T-cell (primary cell): ENCODE results near the gene SUGCT. TPM values are rescaled to one million over a fixed set of nuclear protein-coding genes. Genes with fewer than 3 reads are reported as not detected.
A peak's percentile ranks its signal among the peaks of the same experiment; 100 is the strongest.

Experiments used
- ATAC-seq, 4 experiments: fragments of 200-7000 bp in 3 of 4; fragments of 150-1000 bp in 1 of 4; cut with Tn5 transposase; replicated peaks in 1 of 4; 1 replicate in 3 of 4; 2 replicates in 1 of 4; pipeline ENCODE4 v1.10.0; 2021; ENCODE audit warnings: moderate library complexity in 3 of 4, mild to moderate bottlenecking in 2 of 4, moderate number of reproducible peaks in 1 of 4
- CTCF ChIA-PET, 2 donors: fragments of 300-600 bp; sonication (Branson Sonifier 250); formaldehyde crosslinking; loops; one replicate each; lab custom pipeline; 2022; ENCODE audit warnings: antibody characterized with exemption in 2 of 2; lab: Charles Lee
- POLR2A ChIA-PET, 2 donors: fragments of 300-600 bp; sonication (Branson Sonifier 250); formaldehyde crosslinking; loops; one replicate each; lab custom pipeline; 2022; ENCODE audit warnings: antibody characterized with exemption in 2 of 2; lab: Charles Lee
- DNase-seq, 35 experiments: peaks; one replicate each; pipeline versions ENCODE4 v3.0.0 to v3.0.0-alpha.2; 2013 to 2023
- H3K27ac ChIP-seq: one replicate; pipeline ENCODE4 v1.5.1; 2013; ENCODE audit warnings: low read length
- H3K27me3 ChIP-seq, 2 experiments: replicated peaks in 1 of 2; 1 replicate in 1 of 2; 2 replicates in 1 of 2; pipeline versions ENCODE4 v1.6.1 to v1.7.0; 2013; ENCODE audit warnings: low read length in 1 of 2, mixed read lengths in 1 of 2; ENCODE audit not compliant: control insufficient read depth in 2 of 2, insufficient read depth in 2 of 2; ENCODE audit errors: extremely low read depth in 1 of 2
- H3K36me3 ChIP-seq, 2 donors: 1 replicate in 1 of 2; 2 replicates in 1 of 2; pipeline versions ENCODE4 v1.6.1 to v1.7.0; 2013; ENCODE audit warnings: low read length in 1 of 2; ENCODE audit not compliant: control insufficient read depth in 2 of 2, insufficient read depth in 1 of 2; ENCODE audit errors: extremely low read depth in 1 of 2
- H3K4me1 ChIP-seq, 2 experiments: 1 replicate in 1 of 2; 2 replicates in 1 of 2; pipeline versions ENCODE4 v1.6.1 to v1.7.0; 2013; ENCODE audit warnings: low read length in 2 of 2, mixed read lengths in 1 of 2; ENCODE audit not compliant: insufficient read depth in 2 of 2, control insufficient read depth in 1 of 2; ENCODE audit errors: extremely low read depth in 1 of 2
- H3K4me3 ChIP-seq, 2 donors: 1 replicate in 1 of 2; 2 replicates in 1 of 2; pipeline versions ENCODE4 v1.5.1 to v1.7.0; 2013; ENCODE audit warnings: mild to moderate bottlenecking in 2 of 2, low read length in 1 of 2, moderate library complexity in 1 of 2; ENCODE audit not compliant: control insufficient read depth in 1 of 2; ENCODE audit errors: extremely low read depth in 1 of 2
- H3K9me3 ChIP-seq: 2 replicates; pipeline ENCODE4 v1.7.0; 2013
- H3K27ac Mint-ChIP-seq, 2 donors: one replicate each; pipeline ENCODE4 v1.8.0; 2020 to 2021; ENCODE audit warnings: mild to moderate bottlenecking in 2 of 2, mixed read lengths in 2 of 2
- H3K27me3 Mint-ChIP-seq, 2 donors: one replicate each; pipeline ENCODE4 v1.8.0; 2021 to 2022; ENCODE audit warnings: mixed read lengths in 2 of 2
- H3K36me3 Mint-ChIP-seq: one replicate; pipeline ENCODE4 v1.8.0; 2021; ENCODE audit warnings: mixed read lengths
- H3K4me1 Mint-ChIP-seq, 3 donors: one replicate each; pipeline ENCODE4 v1.8.0; 2020 to 2022; ENCODE audit warnings: mixed read lengths in 3 of 3, mild to moderate bottlenecking in 1 of 3
- H3K4me3 Mint-ChIP-seq, 3 donors: one replicate each; pipeline ENCODE4 v1.8.0; 2020 to 2022; ENCODE audit warnings: mild to moderate bottlenecking in 3 of 3, mixed read lengths in 3 of 3, moderate library complexity in 3 of 3
- H3K9me3 Mint-ChIP-seq, 3 donors: one replicate each; pipeline ENCODE4 v1.8.0; 2020 to 2022; ENCODE audit warnings: mixed read lengths in 3 of 3
- WGBS: methylation state at CpG from one replicate; pipeline ENCODE4 v1.1.5; 2013; ENCODE audit warnings: missing lambda C conversion rate; ENCODE audit not compliant: insufficient coverage; 5-methylcytosine and 5-hydroxymethylcytosine counted together
- total RNA-seq, 35 experiments: library from RNA in 6 of 35; stranded (reverse) in 6 of 35; fragments of 120-200 nt in 1 of 35; gene quantifications; one replicate each; pipeline versions ENCODE4 v1.2.1 to v1.2.4 and lab custom pipeline; 2013 to 2026

SUGCT gene
- total RNA-seq, 5 donors from 2014 or later (not counting 1 experiment from before 2014, with no cell fraction given), result 1.3 to 3.1 (median 2.3) TPM

DNA sequence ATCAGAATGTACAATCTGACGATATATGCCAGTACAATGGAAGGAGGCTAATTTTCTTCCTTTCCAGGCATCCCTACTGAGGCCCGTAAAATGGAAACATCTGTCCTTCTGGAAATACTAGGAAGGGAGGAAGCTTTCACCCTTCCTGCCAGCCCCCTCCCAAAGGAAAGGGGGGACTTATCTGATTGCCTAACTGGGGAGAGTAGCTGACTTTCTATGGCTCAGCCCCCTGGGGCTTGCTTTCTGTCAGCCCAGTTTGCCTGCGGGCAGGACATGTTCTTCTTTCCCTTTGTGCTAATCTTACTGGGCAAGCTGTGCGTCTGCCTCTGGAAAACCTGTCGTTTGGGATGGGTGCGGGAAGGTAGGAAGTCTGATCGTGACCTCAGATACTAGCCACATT lies 508.9 kb downstream of the SUGCT start:
- no peaks in the 10 kb centered on the region for H3K36me3 ChIP-seq
- no peak overlapping the region for H3K27ac ChIP-seq
- H3K4me1 ChIP-seq, result peaks cover 0 to 5% of the 10 kb centered on the region in 2 experiments
- CTCF ChIA-PET, result no interaction called here
- no peak overlapping the region for H3K4me3 ChIP-seq
- Mint-ChIP-seq H3K36me3 (no peaks in the 10 kb centered on the region), H3K9me3 (no peaks in the 10 kb centered on the region), H3K4me1 (peaks cover 0 to 13% (median 8%) of the 10 kb centered on the region in 3 donors), H3K27me3 (no peaks in the 10 kb centered on the region), H3K4me3 (no peak overlapping the region), H3K27ac (no peak overlapping the region)
- no peaks in the 10 kb centered on the region for H3K9me3 ChIP-seq
- ATAC-seq, result no peak
- WGBS, result 100% methylated on average over 4 of the region's 7 CpGs
- POLR2A ChIA-PET, result interaction anchor here in 1 of 2 donors (0.6 kb wide), 1 partner anchor 73 kb away, joined by 3 read pairs; no protein-coding TSS in a partner anchor
- H3K27me3 ChIP-seq, result peaks cover 0 to 5% of the 10 kb centered on the region in 2 experiments
- DNase-seq, result no peak

DNA sequence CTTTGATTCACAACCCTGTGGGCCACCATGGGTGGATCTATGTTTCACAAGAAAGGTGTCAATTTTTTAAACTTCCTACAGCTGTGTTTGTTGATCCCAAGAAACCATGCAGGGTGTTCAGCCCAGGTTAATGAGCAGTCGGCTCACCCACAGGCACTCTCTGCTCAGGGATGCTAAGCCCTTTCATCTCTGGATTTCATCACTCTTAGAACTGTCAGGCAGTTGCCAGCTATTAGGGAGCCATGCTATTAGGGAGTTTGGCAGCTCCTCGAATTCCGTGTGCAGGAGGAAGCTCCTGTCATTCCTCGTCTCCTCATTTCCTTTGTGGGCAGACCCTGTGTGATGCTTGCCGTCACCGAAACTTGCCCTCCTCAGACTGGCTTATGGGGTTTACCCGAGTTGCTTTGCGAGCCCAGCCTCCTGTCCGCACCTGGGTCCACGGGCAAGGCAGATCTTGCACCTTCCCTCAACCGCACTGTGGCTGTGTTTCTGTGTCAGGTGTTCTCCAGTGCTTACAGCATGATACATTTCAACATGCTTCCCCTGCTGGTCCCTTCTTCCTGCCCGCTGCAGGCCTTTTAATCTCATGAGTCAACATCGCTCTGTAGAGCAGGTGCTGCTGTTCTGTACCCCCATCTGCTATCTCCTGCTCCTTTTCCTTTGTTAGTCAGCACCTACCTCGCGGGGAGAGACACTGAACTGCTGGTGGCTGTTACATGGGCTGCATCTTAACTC lies 509.8 kb downstream of the SUGCT start:
- H3K4me1 ChIP-seq, result peaks cover 0 to 5% of the 10 kb centered on the region in 2 experiments
- no peak overlapping the region for H3K27ac Mint-ChIP-seq
- H3K4me3 Mint-ChIP-seq, result peak overlapping the region in 1 of 3 donors; percentile 49
- no peaks in the 10 kb centered on the region for H3K9me3 Mint-ChIP-seq
- 8% methylated on average over 14 of the region's 15 CpGs for WGBS
- ChIA-PET POLR2A (no interaction called here), CTCF (no interaction called here)
- no peaks in the 10 kb centered on the region for H3K36me3 ChIP-seq
- peak overlapping the region in 1 of 2 donors; percentile 25 for H3K4me3 ChIP-seq
- H3K27ac ChIP-seq, result no peak overlapping the region
- H3K9me3 ChIP-seq, result no peaks in the 10 kb centered on the region
- H3K27me3 Mint-ChIP-seq, result no peaks in the 10 kb centered on the region
- peaks cover 0 to 13% (median 8%) of the 10 kb centered on the region in 3 donors for H3K4me1 Mint-ChIP-seq
- H3K27me3 ChIP-seq, result peaks cover 0 to 5% of the 10 kb centered on the region in 2 experiments
- ATAC-seq (peak in 2 of 4 experiments; percentile 27 to 34), DNase-seq (peak in 1 of 35 experiments; percentile 0)
- no peaks in the 10 kb centered on the region for H3K36me3 Mint-ChIP-seq

DNA sequence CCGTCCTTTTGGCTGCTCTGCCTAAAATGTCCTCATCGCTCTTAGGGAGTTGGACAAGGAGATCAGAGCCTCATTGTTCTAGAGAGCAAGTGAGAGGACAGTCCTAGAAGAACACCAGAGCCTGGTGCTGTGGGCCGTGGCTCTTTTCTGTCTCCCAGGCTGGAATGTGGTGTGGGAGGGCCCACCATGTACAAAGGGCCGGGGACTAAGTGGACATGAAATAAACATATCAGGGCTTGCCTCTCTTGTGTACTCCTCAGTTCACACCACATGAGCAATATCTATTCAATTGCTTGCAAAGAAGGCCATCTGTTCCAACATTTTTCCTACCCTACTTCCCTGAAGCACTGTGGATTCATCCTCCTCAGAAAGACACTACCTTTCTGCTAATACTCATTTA lies 510.4 kb downstream of the SUGCT start:
- peak overlapping the region in 1 of 3 donors; percentile 49 for H3K4me3 Mint-ChIP-seq
- no peaks in the 10 kb centered on the region for H3K36me3 ChIP-seq
- peak overlapping the region in 1 of 2 donors; percentile 25 for H3K4me3 ChIP-seq
- H3K4me1 ChIP-seq, result peaks cover 0 to 5% of the 10 kb centered on the region in 2 experiments
- H3K36me3 Mint-ChIP-seq, result no peaks in the 10 kb centered on the region
- DNase-seq (no peak), ATAC-seq (no peak)
- 82% methylated on average over 3 of the region's 4 CpGs for WGBS
- no peaks in the 10 kb centered on the region for H3K27me3 Mint-ChIP-seq
- H3K27ac ChIP-seq, result no peak overlapping the region
- no peaks in the 10 kb centered on the region for H3K9me3 Mint-ChIP-seq
- CTCF ChIA-PET, result no interaction called here
- H3K9me3 ChIP-seq, result no peaks in the 10 kb centered on the region
- peaks cover 0 to 13% (median 8%) of the 10 kb centered on the region in 3 donors for H3K4me1 Mint-ChIP-seq
- no peak overlapping the region for H3K27ac Mint-ChIP-seq
- POLR2A ChIA-PET, result no interaction called here
- peaks cover 0 to 5% of the 10 kb centered on the region in 2 experiments for H3K27me3 ChIP-seq

- POLR2A ChIA-PET, result no interaction called here
- CTCF ChIA-PET, result no interaction called here
- Mint-ChIP-seq H3K9me3 (peaks cover 3 to 12% (median 4%) of the 10 kb centered on the region in 3 donors), H3K27ac (no peak overlapping the region), H3K27me3 (peaks cover 0 to 3% of the 10 kb centered on the region in 2 donors), H3K36me3 (no peaks in the 10 kb centered on the region), H3K4me1 (peaks cover 0 to 22% (median 8%) of the 10 kb centered on the region in 3 donors), H3K4me3 (no peak overlapping the region)
- Histone ChIP-seq H3K4me3 (no peak overlapping the region), H3K27ac (no peak overlapping the region), H3K27me3 (peaks cover 0 to 5% of the 10 kb centered on the region in 2 experiments), H3K4me1 (peaks cover 0 to 5% of the 10 kb centered on the region in 2 experiments), H3K36me3 (no peaks in the 10 kb centered on the region), H3K9me3 (no peaks in the 10 kb centered on the region)
- DNase-seq (no peak), ATAC-seq (no peak)
- 73% methylated on average over 1 of the region's 2 CpGs for WGBS
These were observed 511.9 kb downstream of the SUGCT start for GRCh38 chr7:40646717-40647116.

DNA sequence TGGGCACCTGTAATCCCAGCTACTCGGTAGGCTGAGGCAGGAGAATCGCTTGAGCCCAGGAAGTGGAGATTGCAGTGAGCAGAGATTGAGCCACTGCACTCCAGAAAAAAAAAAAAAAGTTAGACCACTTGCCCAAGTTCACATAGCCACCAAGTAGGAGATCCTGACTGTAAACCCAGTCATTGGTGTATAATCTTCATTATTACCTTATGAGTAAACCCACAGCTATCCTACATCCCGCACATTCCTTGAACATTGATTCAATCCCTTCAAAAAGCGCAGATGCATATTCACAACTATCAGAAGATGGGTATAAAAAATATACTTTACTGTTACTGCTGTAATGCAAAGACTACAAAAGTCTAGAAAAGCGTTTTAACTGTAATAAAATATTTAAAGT lies 512.9 kb downstream of the SUGCT start:
- peaks cover 0 to 3% of the 10 kb centered on the region in 2 donors for H3K27me3 Mint-ChIP-seq
- Histone ChIP-seq H3K27me3 (peaks cover 0 to 5% of the 10 kb centered on the region in 2 experiments), H3K4me1 (peaks cover 0 to 5% of the 10 kb centered on the region in 2 experiments), H3K4me3 (no peak overlapping the region), H3K9me3 (no peaks in the 10 kb centered on the region), H3K36me3 (no peaks in the 10 kb centered on the region), H3K27ac (no peak overlapping the region)
- H3K27ac Mint-ChIP-seq, result no peak overlapping the region
- no peak for DNase-seq
- no peak overlapping the region for H3K4me3 Mint-ChIP-seq
- CTCF ChIA-PET, result no interaction called here
- POLR2A ChIA-PET, result no interaction called here
- peaks cover 0 to 25% (median 8%) of the 10 kb centered on the region in 3 donors for H3K4me1 Mint-ChIP-seq
- WGBS, result no CpG with 5 or more reads among the region's 5 CpGs
- no peaks in the 10 kb centered on the region for H3K36me3 Mint-ChIP-seq
- no peak for ATAC-seq
- peaks cover 3 to 20% (median 4%) of the 10 kb centered on the region in 3 donors for H3K9me3 Mint-ChIP-seq

- Mint-ChIP-seq H3K4me1 (peaks cover 0 to 26% (median 8%) of the 10 kb centered on the region in 3 donors), H3K27me3 (peaks cover 0 to 6% of the 10 kb centered on the region in 2 donors), H3K27ac (no peak overlapping the region), H3K9me3 (peaks cover 3 to 23% (median 4%) of the 10 kb centered on the region in 3 donors), H3K36me3 (no peaks in the 10 kb centered on the region), H3K4me3 (no peak overlapping the region)
- ChIA-PET POLR2A (no interaction called here), CTCF (no interaction called here)
- Histone ChIP-seq H3K4me3 (no peak overlapping the region), H3K36me3 (no peaks in the 10 kb centered on the region), H3K27me3 (peaks cover 0 to 5% of the 10 kb centered on the region in 2 experiments), H3K9me3 (no peaks in the 10 kb centered on the region), H3K4me1 (peaks cover 0 to 5% of the 10 kb centered on the region in 2 experiments), H3K27ac (no peak overlapping the region)
- ATAC-seq (no peak), DNase-seq (no peak)
- WGBS, result no CpG with 5 or more reads among the region's 1 CpG
These were observed 514.4 kb downstream of the SUGCT start for GRCh38 chr7:40649247-40649646.
